DND-41 (cell line): Measurements from ENCODE around the gene TTR.

Source experiments
- EZH2 ChIP-seq: IDR thresholded peaks from 3 replicates; pipeline ENCODE4 v1.6.1; 2012; ENCODE audit warnings: borderline replicate concordance, low read depth, mild to moderate bottlenecking, moderate library complexity, low read length, inconsistent platforms; ENCODE audit not compliant: severe bottlenecking
- TF ChIP-seq, protein P1 (sequence below): IDR thresholded peaks from 2 replicates; pipeline ENCODE4 v1.5.1; 2012; ENCODE audit warnings: borderline replicate concordance, low read length, moderate library complexity, mild to moderate bottlenecking; ENCODE audit not compliant: poor library complexity, severe bottlenecking; ENCODE audit errors: extremely low read depth

DNA sequence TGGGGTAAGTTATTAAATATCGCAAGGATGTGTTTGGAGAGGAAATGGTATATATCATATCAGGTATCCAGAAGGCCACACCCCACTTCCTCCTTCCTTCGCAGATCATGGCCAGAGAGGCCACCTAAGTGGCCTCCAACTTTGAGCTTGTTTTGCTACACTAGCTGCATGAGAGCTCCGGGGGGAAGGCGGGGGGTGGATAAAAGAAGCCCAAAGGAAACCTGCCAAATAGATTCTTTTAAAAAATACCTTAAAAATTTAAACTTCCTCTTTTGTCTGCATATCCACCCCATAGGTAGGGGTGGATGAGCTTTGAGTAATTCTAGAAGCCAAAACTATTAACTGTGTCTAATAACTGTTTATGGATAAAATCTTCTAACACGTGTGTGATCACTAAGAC, 5.7 kb upstream of the TTR start:
- TF ChIP-seq, protein P1, sequence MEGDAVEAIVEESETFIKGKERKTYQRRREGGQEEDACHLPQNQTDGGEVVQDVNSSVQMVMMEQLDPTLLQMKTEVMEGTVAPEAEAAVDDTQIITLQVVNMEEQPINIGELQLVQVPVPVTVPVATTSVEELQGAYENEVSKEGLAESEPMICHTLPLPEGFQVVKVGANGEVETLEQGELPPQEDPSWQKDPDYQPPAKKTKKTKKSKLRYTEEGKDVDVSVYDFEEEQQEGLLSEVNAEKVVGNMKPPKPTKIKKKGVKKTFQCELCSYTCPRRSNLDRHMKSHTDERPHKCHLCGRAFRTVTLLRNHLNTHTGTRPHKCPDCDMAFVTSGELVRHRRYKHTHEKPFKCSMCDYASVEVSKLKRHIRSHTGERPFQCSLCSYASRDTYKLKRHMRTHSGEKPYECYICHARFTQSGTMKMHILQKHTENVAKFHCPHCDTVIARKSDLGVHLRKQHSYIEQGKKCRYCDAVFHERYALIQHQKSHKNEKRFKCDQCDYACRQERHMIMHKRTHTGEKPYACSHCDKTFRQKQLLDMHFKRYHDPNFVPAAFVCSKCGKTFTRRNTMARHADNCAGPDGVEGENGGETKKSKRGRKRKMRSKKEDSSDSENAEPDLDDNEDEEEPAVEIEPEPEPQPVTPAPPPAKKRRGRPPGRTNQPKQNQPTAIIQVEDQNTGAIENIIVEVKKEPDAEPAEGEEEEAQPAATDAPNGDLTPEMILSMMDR = no peak
- no peak for TF ChIP-seq EZH2
